ENCODE measurements around the gene CYP21A2. TPM values are rescaled to one million over a fixed set of nuclear protein-coding genes. Genes with fewer than 3 reads are reported as not detected.

The CYP21A2 gene
- polyA plus RNA-seq, 1 experiment = 0.29 TPM

GRCh38 chr6:32084780-32085179, 46.6 kb downstream of the CYP21A2 start:
- no peak for TF ChIP-seq CTCF (IDR thresholded peaks at IDR 0.05; ENCODE audit: insufficient read depth, low read depth, low read length)
- Histone ChIP-seq H3K4me3 (ENCODE audit: low read depth, low read length) (no peak overlapping the region), H3K27me3 (ENCODE audit: control insufficient read depth, insufficient read depth, low read length) (peaks cover 26% of the 10 kb centered on the region), H3K36me3 (ENCODE audit: control insufficient read depth, insufficient read depth, low read length) (no peaks in the 10 kb centered on the region)
- DNase-seq (ENCODE audit: low read depth) = no peak
- CTCF ChIA-PET = interaction anchor here (1.3 to 1.4 kb wide), 2 partner anchors 30 to 37 kb away, joined by 5 to 7 read pairs; no protein-coding TSS in a partner anchor
- POLR2A ChIA-PET = no interaction called here

- no peak overlapping the region for H3K4me3 ChIP-seq (ENCODE audit: low read depth, low read length)
- POLR2A ChIA-PET = no interaction called here
These were observed 47.7 kb downstream of the CYP21A2 start for GRCh38 chr6:32085759-32086459.

GRCh38 chr6:32086661-32087573, 48.7 kb downstream of the CYP21A2 start:
- DNase-seq (ENCODE audit: low read depth) = peak; percentile 52
- Histone ChIP-seq H3K36me3 (ENCODE audit: control insufficient read depth, insufficient read depth, low read length) (no peaks in the 10 kb centered on the region), H3K4me3 (ENCODE audit: low read depth, low read length) (no peak overlapping the region), H3K27me3 (ENCODE audit: control insufficient read depth, insufficient read depth, low read length) (peaks cover 28% of the 10 kb centered on the region)
- POLR2A ChIA-PET = no interaction called here
- CTCF ChIA-PET = interaction anchor here (0.5 to 3.1 kb wide), 5 partner anchors 12 to 32 kb away, joined by 3 to 18 read pairs (median 3); no protein-coding TSS in a partner anchor
- no peak for TF ChIP-seq CTCF (IDR thresholded peaks at IDR 0.05; ENCODE audit: insufficient read depth, low read depth, low read length)

More at GRCh38 chr6:32085759-32086459, 47.7 kb downstream of the CYP21A2 start:
- no peak for TF ChIP-seq CTCF (IDR thresholded peaks at IDR 0.05; ENCODE audit: insufficient read depth, low read depth, low read length)
- no peak for DNase-seq (ENCODE audit: low read depth)
- Histone ChIP-seq H3K27me3 (ENCODE audit: control insufficient read depth, insufficient read depth, low read length) (peaks cover 28% of the 10 kb centered on the region), H3K36me3 (ENCODE audit: control insufficient read depth, insufficient read depth, low read length) (no peaks in the 10 kb centered on the region)
- CTCF ChIA-PET = interaction anchor here (1.3 kb wide), 1 partner anchor 28 kb away, joined by 5 read pairs; no protein-coding TSS in a partner anchor

DNA sequence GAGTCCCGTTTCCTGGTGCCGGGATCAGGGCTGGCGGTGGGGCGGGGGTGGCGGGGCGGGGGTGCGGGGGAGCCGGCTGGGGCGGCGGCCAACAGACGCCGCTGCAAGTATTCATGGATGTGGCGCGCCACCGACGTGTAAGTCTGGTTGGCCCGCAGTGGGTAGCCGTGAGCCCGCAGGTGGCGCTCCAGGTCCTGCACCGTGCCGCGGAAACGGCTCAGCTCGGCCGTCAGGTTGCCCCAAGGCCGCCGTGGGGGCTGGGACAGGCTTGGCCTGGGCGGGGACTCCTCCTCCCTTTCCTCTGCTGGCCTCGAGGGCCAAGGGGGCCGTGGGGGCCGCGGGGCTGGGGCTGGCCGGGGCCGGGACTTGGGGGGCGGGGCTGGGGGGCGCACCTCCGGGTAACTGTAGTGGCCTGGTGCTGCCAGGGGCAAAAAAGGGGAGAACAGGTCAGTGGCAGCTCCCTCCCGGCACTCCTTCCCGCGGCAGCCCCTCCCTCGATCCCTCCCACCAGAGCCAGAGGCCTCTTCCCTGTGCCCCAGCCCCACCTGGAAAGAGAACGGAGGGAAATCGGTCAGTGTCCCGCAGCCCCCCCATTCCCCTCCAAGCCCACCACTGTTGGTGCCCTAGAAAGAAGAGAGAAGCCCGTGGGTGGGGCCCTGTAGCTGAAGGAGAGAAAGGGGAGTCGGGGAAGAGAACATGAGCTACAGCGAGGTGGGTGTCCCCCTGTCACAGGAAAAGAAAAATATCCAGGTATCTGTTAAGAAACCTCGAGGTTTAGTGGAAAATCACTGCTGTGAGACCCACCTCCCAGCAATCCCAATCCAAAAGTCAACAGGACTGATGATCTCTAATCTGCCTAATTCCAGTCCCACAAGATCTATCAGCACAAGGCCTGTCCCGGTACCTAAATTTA, 49.6 kb downstream of the CYP21A2 start:
- Histone ChIP-seq H3K36me3 (ENCODE audit: control insufficient read depth, insufficient read depth, low read length) (no peaks in the 10 kb centered on the region), H3K4me3 (ENCODE audit: low read depth, low read length) (no peak overlapping the region), H3K27me3 (ENCODE audit: control insufficient read depth, insufficient read depth, low read length) (peaks cover 28% of the 10 kb centered on the region)
- TF ChIP-seq CTCF (IDR thresholded peaks at IDR 0.05; ENCODE audit: insufficient read depth, low read depth, low read length) = peak; percentile 66
- ChIA-PET POLR2A (no interaction called here), CTCF (interaction anchor here (1.0 to 3.1 kb wide), 3 partner anchors 24 to 30 kb away, joined by 5 to 18 read pairs (median 7); no protein-coding TSS in a partner anchor)
- DNase-seq (ENCODE audit: low read depth) = no peak

All from BJ (cell line).